CD4-positive, alpha-beta T cell treated with Interleukin-2 at 100 ng/mL for 4 hours (primary cell): ENCODE measurements around the gene RXRB.
"Not testable (repeated sequence)": the region's sequence is repeated elsewhere in the genome, so short reads cannot be mapped to it uniquely, and the experiment has no call there.

Experiments
- DNase-seq: peaks from one replicate; pipeline ENCODE4 v3.0.0-alpha.2; 2020; ENCODE audit warnings: low spot score

RXRB gene

GRCh38 chr6:33163540-33163939 lies 36.9 kb downstream of the RXRB start:
- DNase-seq, result no peak

DNA sequence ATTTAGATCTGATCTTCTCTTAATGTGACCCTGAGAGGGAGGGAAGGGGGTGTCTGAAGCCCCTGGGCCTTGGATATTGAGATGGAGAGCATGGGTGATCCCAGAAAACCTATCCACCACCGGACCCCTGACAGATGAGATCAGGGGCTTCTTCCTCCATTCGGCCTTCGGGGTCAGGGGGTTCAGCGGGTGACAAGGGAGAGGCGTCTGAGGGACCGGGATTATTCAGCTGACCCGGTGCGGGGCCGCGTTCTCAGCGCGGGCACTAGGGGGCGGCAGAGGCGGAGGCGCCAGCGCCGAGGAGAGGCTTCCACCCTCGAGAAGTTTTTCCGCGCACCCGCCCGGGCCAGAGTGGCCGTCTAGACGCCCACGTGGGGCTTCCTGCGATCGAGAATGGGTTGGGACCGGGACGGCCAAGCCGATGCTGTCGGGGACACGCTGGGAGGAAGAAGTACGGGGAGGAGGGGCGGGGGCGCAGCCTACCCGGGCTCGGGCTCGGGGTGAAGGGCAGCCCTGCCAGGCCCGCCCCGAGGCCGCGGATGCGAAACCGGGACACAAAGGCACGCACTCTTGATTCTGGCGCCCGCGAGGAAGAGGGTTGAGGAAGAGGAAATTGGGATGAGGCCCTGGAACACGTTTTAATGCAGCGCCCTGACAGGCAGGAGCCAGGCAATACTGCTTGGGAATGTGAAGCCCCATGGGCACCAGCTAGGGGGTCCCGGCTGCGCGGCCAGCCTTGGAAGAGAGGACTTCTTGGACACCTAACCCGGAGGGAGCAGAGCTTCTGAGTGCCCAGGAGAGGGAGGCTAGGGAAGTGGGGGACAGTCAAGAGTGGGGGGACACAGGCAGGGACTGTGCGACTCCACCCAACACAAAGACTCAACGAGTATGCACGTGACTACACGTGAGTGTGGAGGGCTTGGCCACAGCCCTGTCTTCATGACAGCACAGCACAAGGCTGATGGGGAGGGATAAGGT lies 38.8 kb downstream of the RXRB start:
- peak; percentile 85 for DNase-seq

- no peak for DNase-seq
Measured at GRCh38 chr6:33160728-33161344, 39.6 kb downstream of the RXRB start.

GRCh38 chr6:33160096-33160495 lies 40.4 kb downstream of the RXRB start:
- DNase-seq, result no peak

DNA sequence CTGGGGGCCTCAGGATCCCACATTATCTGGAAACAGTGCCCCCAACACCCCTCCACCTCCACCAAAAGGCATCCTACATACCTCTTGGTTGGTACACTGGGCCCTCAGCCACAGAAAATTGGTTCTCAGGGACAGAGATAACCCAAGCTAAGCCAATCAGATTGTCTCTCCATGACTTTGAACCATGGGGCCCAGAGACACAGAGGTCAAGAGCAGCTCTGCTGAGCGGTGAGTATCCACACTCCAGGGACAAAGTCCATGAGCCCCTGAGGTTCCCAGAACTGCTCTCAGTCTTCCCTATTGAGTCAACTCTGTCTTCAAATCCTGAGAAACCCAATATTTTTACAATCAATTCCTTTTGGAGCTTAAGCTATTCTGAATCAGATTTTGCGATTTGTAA lies 43.5 kb downstream of the RXRB start:
- DNase-seq, result no peak

DNA sequence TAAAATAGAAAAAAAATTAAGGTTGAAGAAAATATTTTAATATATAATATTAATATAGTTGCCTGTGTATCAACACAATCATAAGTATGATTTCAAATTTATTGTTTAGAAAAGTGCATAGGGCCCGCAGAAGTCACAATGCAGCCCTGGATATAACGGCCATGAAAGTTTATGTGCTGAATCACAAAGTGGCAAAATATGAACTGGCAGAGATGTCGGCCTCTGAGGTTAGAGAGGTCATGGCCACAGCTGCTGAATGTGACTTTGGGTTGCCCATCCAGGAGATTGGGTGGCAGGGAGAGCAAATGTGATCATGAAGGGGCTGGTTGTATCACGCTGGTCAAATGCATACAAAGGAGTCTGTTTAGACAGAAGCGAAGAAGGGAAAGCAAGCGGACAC lies 43.9 kb downstream of the RXRB start:
- DNase-seq, result no peak

DNA sequence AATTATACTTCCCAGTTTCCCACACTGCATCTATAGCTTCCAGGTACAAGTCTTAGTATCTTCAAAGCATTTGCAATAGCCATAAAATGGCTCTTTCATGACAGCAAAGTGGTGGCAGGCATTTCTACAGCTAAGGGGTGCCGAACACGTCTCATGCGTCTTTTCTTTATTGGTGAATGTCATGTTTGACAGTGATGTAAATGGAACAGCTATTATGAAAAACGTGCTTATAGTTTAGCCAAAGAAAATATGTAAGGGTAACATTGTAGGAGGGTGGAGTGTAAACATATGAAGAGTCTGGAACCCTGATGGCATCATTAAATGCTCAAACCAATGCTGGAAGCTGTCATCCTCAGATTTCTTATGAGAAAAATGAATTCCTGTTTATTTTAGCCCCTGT lies 46.1 kb downstream of the RXRB start:
- DNase-seq, result no peak

GRCh38 chr6:33151050-33151449 lies 49.4 kb downstream of the RXRB start:
- no peak for DNase-seq

DNA sequence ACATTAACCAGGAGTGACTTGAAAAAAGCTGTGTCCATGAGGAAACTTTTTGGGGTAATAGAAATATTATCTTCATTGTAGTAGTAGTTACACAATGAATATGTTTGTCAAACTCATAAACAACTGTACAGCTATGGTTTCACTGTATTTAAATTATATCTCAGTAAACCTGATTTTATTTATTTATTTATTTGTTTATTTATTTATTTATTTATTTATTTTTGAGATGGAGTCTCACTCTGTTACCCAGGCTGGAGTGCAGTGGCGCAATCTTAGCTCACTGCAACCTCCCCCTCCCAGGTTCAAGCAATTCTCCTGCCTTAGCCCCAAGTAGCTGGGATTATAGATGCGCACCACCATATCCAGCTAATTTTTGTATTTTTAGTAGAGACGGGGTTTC lies 49.9 kb downstream of the RXRB start:
- not testable (repeated sequence) for DNase-seq

- DNase-seq, result peak; percentile 31
Measured at GRCh38 chr6:33147807-33148666, 52.4 kb downstream of the RXRB start.

- DNase-seq, result no peak
Measured at GRCh38 chr6:33144373-33144772, 56.1 kb downstream of the RXRB start.
